Lung (tissue), 12 donors: ENCODE measurements around the gene ZNF532. TPM values are rescaled to one million over a fixed set of nuclear protein-coding genes. Genes with fewer than 3 reads are reported as not detected.

Experiments used
- ATAC-seq: fragments of 200-7000 bp; cut with Tn5 transposase; one replicate; pipeline ENCODE4 v1.9.1; 2020; ENCODE audit warnings: moderate number of reproducible peaks; ENCODE audit not compliant: insufficient read depth, low FRiP score
- DNase-seq, 3 donors: peaks; one replicate each; pipeline ENCODE4 v3.0.0-alpha.2; 2013 to 2017
- H3K27ac ChIP-seq, 2 donors: one replicate each; pipeline ENCODE4 v1.5.1; 2013; ENCODE audit warnings: mild to moderate bottlenecking in 2 of 2, moderate library complexity in 2 of 2, control low read depth in 1 of 2, inconsistent platforms in 1 of 2, low read depth in 1 of 2, low read length in 1 of 2
- H3K27me3 ChIP-seq, 3 donors: one replicate each; pipeline ENCODE4 v1.5.1; 2013; ENCODE audit warnings: low read length in 2 of 3; ENCODE audit not compliant: control insufficient read depth in 3 of 3, insufficient read depth in 3 of 3
- H3K36me3 ChIP-seq, 4 donors: one replicate each; pipeline ENCODE4 v1.5.1; 2013; ENCODE audit warnings: low read length in 4 of 4, mild to moderate bottlenecking in 1 of 4, moderate library complexity in 1 of 4; ENCODE audit not compliant: control insufficient read depth in 4 of 4, insufficient read depth in 4 of 4
- H3K4me1 ChIP-seq, 5 donors: one replicate each; pipeline ENCODE4 v1.5.1; 2013; ENCODE audit warnings: low read length in 5 of 5, mild to moderate bottlenecking in 2 of 5, moderate library complexity in 1 of 5; ENCODE audit not compliant: control insufficient read depth in 5 of 5, insufficient read depth in 5 of 5
- H3K4me3 ChIP-seq: one replicate; pipeline ENCODE4 v1.5.1; 2013; ENCODE audit warnings: mild to moderate bottlenecking, control low read depth, moderate library complexity
- H3K9ac ChIP-seq, 2 donors: one replicate each; pipeline ENCODE4 v1.5.1; 2013; ENCODE audit warnings: low read length in 2 of 2, control low read depth in 1 of 2; ENCODE audit not compliant: insufficient read depth in 1 of 2
- H3K9me3 ChIP-seq, 4 donors: one replicate each; pipeline ENCODE4 v1.5.1; 2013; ENCODE audit warnings: low read length in 3 of 4, mild to moderate bottlenecking in 1 of 4, moderate library complexity in 1 of 4; ENCODE audit not compliant: control insufficient read depth in 4 of 4, insufficient read depth in 3 of 4
- WGBS, 2 donors: extraction: QIAGEN DNeasy Blood & Tissue Kit; methylation state at CpG; one replicate each; pipeline ENCODE4 v1.1.7; 2013; 5-methylcytosine and 5-hydroxymethylcytosine counted together
- polyA plus RNA-seq, 2 donors: library from polyadenylated mRNA; stranded (reverse); fragments of 200-250 nt; gene quantifications; one replicate each; pipeline ENCODE4 v1.2.1, GENCODE V29; 2013
- total RNA-seq, 2 donors: library from RNA; depleted of rRNA in 1 of 2; stranded (reverse); fragments of >200 nt in 1 of 2; gene quantifications; one replicate each; pipeline ENCODE4 v1.2.1, GENCODE V29; 2014 to 2021
- TF ChIP-seq, protein P1 (sequence below): IDR thresholded peaks from 2 replicates; pipeline ENCODE4 v1.5.1; 2012; ENCODE audit warnings: mild to moderate bottlenecking; ENCODE audit errors: control extremely low read depth, extremely low read depth
- donor health status: control.
- donor health status: control.
- donor health status: Bipolar disorder and iron deficiency.
- donor health status: healthy.
- donor health status: DM: yes; HTN: yes; CAD: no.

ZNF532 gene
- total and polyA plus RNA-seq, 4 donors = 12.3 to 128 (median 38.6) TPM

DNA sequence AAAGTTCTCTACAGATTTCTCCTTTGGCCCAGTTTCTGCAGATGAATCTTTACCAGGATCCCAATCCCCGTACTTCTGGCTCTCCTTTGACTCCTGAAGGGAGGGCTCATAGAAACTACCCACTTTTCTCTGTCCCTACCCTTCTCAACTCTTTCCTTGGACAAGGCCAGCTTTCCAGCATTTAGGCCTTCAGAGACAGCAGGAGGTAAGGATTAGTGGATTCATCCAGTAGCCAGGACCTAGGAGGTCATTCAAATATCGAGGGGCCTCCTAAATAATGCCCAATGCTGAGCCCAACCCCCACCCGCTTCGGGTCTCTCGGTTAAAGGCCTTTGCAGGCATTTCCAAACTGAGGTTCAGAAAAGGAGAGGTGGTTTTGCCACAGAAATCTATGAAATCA, 4.8 kb upstream of the ZNF532 start:
- Histone ChIP-seq H3K4me3 (no peak overlapping the region), H3K36me3 (peaks cover 0 to 4% (median under 1%) of the 10 kb centered on the region in 4 donors), H3K9ac (peak overlapping the region in 1 of 2 donors; percentile 74), H3K27ac (peak overlapping the region in 1 of 2 donors; percentile 33), H3K27me3 (no peaks in the 10 kb centered on the region), H3K4me1 (peaks cover 7 to 50% (median 39%) of the 10 kb centered on the region in 5 donors), H3K9me3 (no peaks in the 10 kb centered on the region)
- DNase-seq (peak in 1 of 3 donors; percentile 16), ATAC-seq (no peak)
- TF ChIP-seq, protein P1, sequence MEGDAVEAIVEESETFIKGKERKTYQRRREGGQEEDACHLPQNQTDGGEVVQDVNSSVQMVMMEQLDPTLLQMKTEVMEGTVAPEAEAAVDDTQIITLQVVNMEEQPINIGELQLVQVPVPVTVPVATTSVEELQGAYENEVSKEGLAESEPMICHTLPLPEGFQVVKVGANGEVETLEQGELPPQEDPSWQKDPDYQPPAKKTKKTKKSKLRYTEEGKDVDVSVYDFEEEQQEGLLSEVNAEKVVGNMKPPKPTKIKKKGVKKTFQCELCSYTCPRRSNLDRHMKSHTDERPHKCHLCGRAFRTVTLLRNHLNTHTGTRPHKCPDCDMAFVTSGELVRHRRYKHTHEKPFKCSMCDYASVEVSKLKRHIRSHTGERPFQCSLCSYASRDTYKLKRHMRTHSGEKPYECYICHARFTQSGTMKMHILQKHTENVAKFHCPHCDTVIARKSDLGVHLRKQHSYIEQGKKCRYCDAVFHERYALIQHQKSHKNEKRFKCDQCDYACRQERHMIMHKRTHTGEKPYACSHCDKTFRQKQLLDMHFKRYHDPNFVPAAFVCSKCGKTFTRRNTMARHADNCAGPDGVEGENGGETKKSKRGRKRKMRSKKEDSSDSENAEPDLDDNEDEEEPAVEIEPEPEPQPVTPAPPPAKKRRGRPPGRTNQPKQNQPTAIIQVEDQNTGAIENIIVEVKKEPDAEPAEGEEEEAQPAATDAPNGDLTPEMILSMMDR = no peak
- WGBS, 2 donors = 70 to 81% methylated on average over 5 of the region's 5 CpGs

DNA sequence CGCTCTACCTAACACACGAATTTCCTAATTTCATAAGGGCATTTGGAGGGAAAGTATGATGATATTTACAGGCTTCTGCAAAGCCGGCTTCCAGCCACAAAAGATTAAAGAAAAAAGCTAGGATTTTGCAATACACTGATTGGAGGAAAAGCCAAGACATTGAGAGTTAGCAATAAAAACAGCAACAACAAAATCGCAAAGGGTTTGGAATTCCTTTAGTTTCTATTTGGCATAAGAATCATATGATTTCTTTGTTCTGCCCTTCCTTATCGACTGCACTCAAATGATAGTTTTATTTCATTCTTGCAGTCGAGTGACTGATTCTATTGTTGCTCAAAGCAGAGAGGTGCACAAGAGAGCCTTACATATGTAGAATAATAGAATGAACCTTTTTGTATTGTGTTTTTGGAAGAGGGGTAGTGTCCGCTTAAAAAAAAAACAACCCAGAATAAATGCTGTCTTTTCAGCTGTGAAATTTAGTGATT, 3.9 kb upstream of the ZNF532 start:
- Histone ChIP-seq H3K9me3 (no peaks in the 10 kb centered on the region), H3K27ac (no peak overlapping the region), H3K4me1 (peaks cover 8 to 58% (median 43%) of the 10 kb centered on the region in 5 donors), H3K9ac (peak overlapping the region in 1 of 2 donors; percentile 74), H3K4me3 (no peak overlapping the region), H3K27me3 (no peaks in the 10 kb centered on the region), H3K36me3 (peaks cover 0 to 9% (median 3%) of the 10 kb centered on the region in 4 donors)
- ATAC-seq (no peak), DNase-seq (peak in 2 of 3 donors; percentile 85 to 86)
- WGBS, 2 donors = 56 to 64% methylated on average over 7 of the region's 7 CpGs
- TF ChIP-seq, protein P1 = no peak

DNA sequence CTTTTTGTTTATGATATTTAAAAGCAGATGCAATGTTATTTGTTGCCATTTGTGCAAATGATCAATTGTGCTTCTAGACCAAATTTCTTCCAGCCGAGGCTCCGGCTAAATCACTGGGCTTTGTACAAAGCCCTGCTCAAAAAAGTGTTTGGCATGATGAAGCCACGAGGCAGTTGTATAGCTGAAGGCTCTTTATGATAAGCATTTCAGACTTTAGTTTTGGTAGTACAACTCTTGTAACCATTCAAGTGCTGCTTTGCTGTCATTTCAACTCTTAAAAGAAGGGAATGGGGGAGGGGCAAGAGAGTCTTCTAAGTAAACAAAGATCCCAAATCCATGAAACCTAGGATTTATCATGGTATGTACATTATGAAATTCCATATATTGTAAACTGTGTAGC, 3.3 kb upstream of the ZNF532 start:
- Histone ChIP-seq H3K4me1 (peaks cover 8 to 64% (median 48%) of the 10 kb centered on the region in 5 donors), H3K27ac (no peak overlapping the region), H3K9ac (peak overlapping the region in 1 of 2 donors; percentile 74), H3K27me3 (no peaks in the 10 kb centered on the region), H3K9me3 (no peaks in the 10 kb centered on the region), H3K36me3 (peaks cover 0 to 12% (median 3%) of the 10 kb centered on the region in 4 donors), H3K4me3 (no peak overlapping the region)
- ATAC-seq (no peak), DNase-seq (peak in 2 of 3 donors; percentile 52 to 63)
- TF ChIP-seq, protein P1 = no peak
- 84 to 93% methylated on average over 3 of the region's 3 CpGs for WGBS, 2 donors

DNA sequence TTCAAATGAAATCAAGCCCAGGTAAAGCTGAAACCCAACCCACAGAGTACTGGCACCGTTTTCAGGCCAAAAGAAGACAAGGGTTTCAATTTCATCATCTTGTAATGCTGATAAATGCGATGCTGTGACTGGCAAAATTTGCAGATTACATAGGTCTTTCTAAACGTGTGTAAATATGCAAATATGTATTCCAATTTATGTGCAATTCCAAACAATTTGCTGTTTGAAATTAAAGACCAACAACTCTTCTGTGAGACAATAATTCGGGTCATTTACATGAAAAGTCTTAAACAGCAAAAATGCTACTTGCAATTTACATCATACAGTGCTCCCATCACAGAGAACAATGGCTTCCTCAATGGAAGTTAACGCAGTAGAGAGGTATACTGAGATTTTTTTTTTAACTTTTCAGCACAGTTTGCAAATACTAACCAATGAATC, 2.8 kb upstream of the ZNF532 start:
- ATAC-seq (no peak), DNase-seq (peak in 2 of 3 donors; percentile 20 to 45)
- Histone ChIP-seq H3K9me3 (no peaks in the 10 kb centered on the region), H3K4me3 (no peak overlapping the region), H3K27me3 (no peaks in the 10 kb centered on the region), H3K27ac (no peak overlapping the region), H3K4me1 (peaks cover 10 to 69% (median 48%) of the 10 kb centered on the region in 5 donors), H3K36me3 (peaks cover 0 to 12% (median 3%) of the 10 kb centered on the region in 4 donors), H3K9ac (peak overlapping the region in 1 of 2 donors; percentile 99)
- 80 to 87% methylated on average over 5 of the region's 5 CpGs for WGBS, 2 donors
- TF ChIP-seq, protein P1 = no peak
